ENCODE results near the gene METRN.

METRN gene

GRCh38 chr16:678858-679813 is 35.8 kb upstream of the METRN start:
- no peak for TF ChIP-seq CTCF (IDR thresholded peaks at IDR 0.05; ENCODE audit: control insufficient read depth, extremely low read depth, insufficient read depth)
- H3K4me3 ChIP-seq (ENCODE audit: low read depth, low read length), result peak overlapping the region; percentile 52
- peak; percentile 59 for DNase-seq (ENCODE audit: low read depth)

- no peak for DNase-seq (ENCODE audit: low read depth)
- no peak for TF ChIP-seq CTCF (IDR thresholded peaks at IDR 0.05; ENCODE audit: control insufficient read depth, extremely low read depth, insufficient read depth)
- peak within 1 kb of the TSS; percentile 72 for H3K4me3 ChIP-seq (ENCODE audit: low read depth, low read length)
These were observed 34.9 kb upstream of the METRN start, which contains the start of gene STUB1 for GRCh38 chr16:679814-680624. TSS of gene STUB1 (plus strand) at chr16:680410. CDS start at chr16:680526, 116 bp downstream.

- H3K4me3 ChIP-seq (ENCODE audit: low read depth, low read length), result peak overlapping the region; percentile 72
- TF ChIP-seq CTCF (IDR thresholded peaks at IDR 0.05; ENCODE audit: control insufficient read depth, extremely low read depth, insufficient read depth), result no peak
- DNase-seq (ENCODE audit: low read depth), result no peak
These were observed 34.3 kb upstream of the METRN start for GRCh38 chr16:680625-680945.

- peak; percentile 19; the same call in 1 of the 2 replicates for TF ChIP-seq CTCF (IDR thresholded peaks at IDR 0.05; ENCODE audit: control insufficient read depth, extremely low read depth, insufficient read depth)
- peak overlapping the region; percentile 72 for H3K4me3 ChIP-seq (ENCODE audit: low read depth, low read length)
- peak; percentile 70 for DNase-seq (ENCODE audit: low read depth)
These were observed 33.8 kb upstream of the METRN start for GRCh38 chr16:680967-681745.

- no peak for DNase-seq (ENCODE audit: low read depth)
- no peak for TF ChIP-seq CTCF (IDR thresholded peaks at IDR 0.05; ENCODE audit: control insufficient read depth, extremely low read depth, insufficient read depth)
- peak overlapping the region; percentile 72 for H3K4me3 ChIP-seq (ENCODE audit: low read depth, low read length)
These were observed 33.0 kb upstream of the METRN start for GRCh38 chr16:681746-682427.

Measured in LNCaP clone FGC (cell line).